SK-N-SH treated with all-trans-retinoic acid at 6 μM for 48 hours (cell line): Measurements from ENCODE around the gene KRT73.

ENCODE experiments used
- CSDC2 ChIP-seq: fragments of 250-450 bp; sonication (Bioruptor Pico); IDR thresholded peaks from 2 replicates; pipeline ENCODE4 v1.5.0; 2020; ENCODE audit warnings: mild to moderate bottlenecking, moderate library complexity
- PPARA ChIP-seq: fragments of 250-450 bp; sonication (Bioruptor Pico); IDR thresholded peaks from 2 replicates; pipeline ENCODE4 v1.5.0; 2020; ENCODE audit warnings: mild to moderate bottlenecking, borderline replicate concordance

- no peak for TF ChIP-seq PPARA (CRISPR knock-in tag)
- TF ChIP-seq CSDC2 (CRISPR knock-in tag) = no peak
These were observed 25.1 kb upstream of the KRT73 start for GRCh38 chr12:52643233-52644077.
